ENCODE results near the gene MAN1A1. TPM values are rescaled to one million over a fixed set of nuclear protein-coding genes. Genes with fewer than 3 reads are reported as not detected.

MAN1A1 gene
- total and polyA plus RNA-seq, 2 of the 4 experiments (the other 2 are of a cell fraction), result 5.9 to 6.4 TPM

DNA sequence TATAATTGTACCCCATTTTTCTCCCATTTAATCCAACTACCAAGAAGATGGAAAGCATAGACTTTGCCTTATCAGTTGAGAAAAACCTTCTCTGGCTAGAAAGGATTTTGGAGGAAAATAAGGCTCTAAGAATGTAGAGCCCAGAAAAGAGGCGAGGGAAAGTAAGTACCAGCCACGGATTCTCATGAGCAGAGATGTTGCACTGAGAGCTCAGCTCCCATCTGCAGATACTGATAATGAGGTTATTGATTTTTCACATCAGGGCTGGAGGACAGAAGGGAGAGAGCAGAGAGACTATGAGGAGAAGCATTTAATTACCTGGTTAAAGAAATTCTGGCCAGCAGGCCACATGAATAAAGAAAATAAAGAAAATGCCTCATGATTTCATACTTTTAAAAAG is 166.7 kb downstream of the MAN1A1 start:
- H3K36me3 ChIP-seq (ENCODE audit: control insufficient read depth, insufficient read depth, low read length), result no peaks in the 10 kb centered on the region
- POLR2A ChIA-PET (ENCODE audit: unreplicated experiment), result no interaction called here
- no peak overlapping the region for H2BK15ac ChIP-seq (ENCODE audit: low read depth, low read length)
- no peaks in the 10 kb centered on the region for H3K27me3 ChIP-seq (ENCODE audit: control insufficient read depth, insufficient read depth, low read length)
- no peaks in the 10 kb centered on the region for H4K20me1 ChIP-seq (ENCODE audit: insufficient read depth, low read length)
- CTCF ChIA-PET, result no interaction called here
- H3K4ac ChIP-seq (ENCODE audit: low read depth, low read length), result no peak overlapping the region
- H4K8ac ChIP-seq (ENCODE audit: low read depth in 2 of 2, low read length in 2 of 2), result no peak overlapping the region
- intact Hi-C loops (cut with micrococcal nuclease), result no loop called here
- TF ChIP-seq, protein P1, sequence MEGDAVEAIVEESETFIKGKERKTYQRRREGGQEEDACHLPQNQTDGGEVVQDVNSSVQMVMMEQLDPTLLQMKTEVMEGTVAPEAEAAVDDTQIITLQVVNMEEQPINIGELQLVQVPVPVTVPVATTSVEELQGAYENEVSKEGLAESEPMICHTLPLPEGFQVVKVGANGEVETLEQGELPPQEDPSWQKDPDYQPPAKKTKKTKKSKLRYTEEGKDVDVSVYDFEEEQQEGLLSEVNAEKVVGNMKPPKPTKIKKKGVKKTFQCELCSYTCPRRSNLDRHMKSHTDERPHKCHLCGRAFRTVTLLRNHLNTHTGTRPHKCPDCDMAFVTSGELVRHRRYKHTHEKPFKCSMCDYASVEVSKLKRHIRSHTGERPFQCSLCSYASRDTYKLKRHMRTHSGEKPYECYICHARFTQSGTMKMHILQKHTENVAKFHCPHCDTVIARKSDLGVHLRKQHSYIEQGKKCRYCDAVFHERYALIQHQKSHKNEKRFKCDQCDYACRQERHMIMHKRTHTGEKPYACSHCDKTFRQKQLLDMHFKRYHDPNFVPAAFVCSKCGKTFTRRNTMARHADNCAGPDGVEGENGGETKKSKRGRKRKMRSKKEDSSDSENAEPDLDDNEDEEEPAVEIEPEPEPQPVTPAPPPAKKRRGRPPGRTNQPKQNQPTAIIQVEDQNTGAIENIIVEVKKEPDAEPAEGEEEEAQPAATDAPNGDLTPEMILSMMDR (conservative IDR thresholded peaks at IDR 0.05; ENCODE audit: low read depth, low read length), result no peak
- TF ChIP-seq RCOR1 (IDR thresholded peaks at IDR 0.05; ENCODE audit: insufficient replicate concordance, low read length) (no peak), MXI1 (IDR thresholded peaks at IDR 0.05; ENCODE audit: borderline replicate concordance, low read depth, low read length) (no peak), BHLHE40 (IDR thresholded peaks at IDR 0.05; ENCODE audit: low read depth, low read length) (no peak), CEBPB (IDR thresholded peaks at IDR 0.05; ENCODE audit: low read depth, low read length) (no peak)
- TF ChIP-seq, protein P2, sequence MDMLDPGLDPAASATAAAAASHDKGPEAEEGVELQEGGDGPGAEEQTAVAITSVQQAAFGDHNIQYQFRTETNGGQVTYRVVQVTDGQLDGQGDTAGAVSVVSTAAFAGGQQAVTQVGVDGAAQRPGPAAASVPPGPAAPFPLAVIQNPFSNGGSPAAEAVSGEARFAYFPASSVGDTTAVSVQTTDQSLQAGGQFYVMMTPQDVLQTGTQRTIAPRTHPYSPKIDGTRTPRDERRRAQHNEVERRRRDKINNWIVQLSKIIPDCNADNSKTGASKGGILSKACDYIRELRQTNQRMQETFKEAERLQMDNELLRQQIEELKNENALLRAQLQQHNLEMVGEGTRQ (IDR thresholded peaks at IDR 0.05; ENCODE audit: low read depth, low read length), result no peak
- H2AK9ac ChIP-seq (replicated peaks; ENCODE audit: low read depth, low read length, poor library complexity), result no peak overlapping the region
- in situ Hi-C loops (cut with MboI; ENCODE audit: low sequenced_read_pairs), result no loop called here
- H3K14ac ChIP-seq (replicated peaks; ENCODE audit: low read depth, low read length), result no peak overlapping the region
- no peak overlapping the region for H3K18ac ChIP-seq (ENCODE audit: low read depth, low read length)
- no peaks in the 10 kb centered on the region for H3K79me1 ChIP-seq (ENCODE audit: low read depth in 1 of 2, low read length in 2 of 2)
- ATAC-seq (ENCODE audit: low read depth) (no peak), DNase-seq (no peak)
- dilution Hi-C loops (cut with HindIII; ENCODE audit: low sequenced_read_pairs, unreplicated experiment), result no loop called here
- no peak overlapping the region for H3K27ac ChIP-seq (ENCODE audit: insufficient read depth, low read length)
- no peak overlapping the region for H4K5ac ChIP-seq (ENCODE audit: low read depth, low read length)
- no peak overlapping the region for H3K4me3 ChIP-seq (ENCODE audit: insufficient read depth, low read depth, low read length)
- H3K9ac ChIP-seq (ENCODE audit: low read depth, low read length), result no peak overlapping the region
- H3K23ac ChIP-seq (ENCODE audit: low read depth, low read length), result no peak overlapping the region
- H3K4me1 ChIP-seq (ENCODE audit: control insufficient read depth, insufficient read depth, low read length), result no peaks in the 10 kb centered on the region
- no peaks in the 10 kb centered on the region for H3K9me3 ChIP-seq (ENCODE audit: control insufficient read depth, insufficient read depth, low read length)
- no peak overlapping the region for H2BK120ac ChIP-seq (ENCODE audit: low read depth, low read length)
- WGBS, 2 experiments (ENCODE audit: extremely low coverage in 2 of 2, insufficient read length in 1 of 2), result no CpG with 5 or more reads among the region's 2 CpGs
- 0 out of 2 replicates have a peak, but pooled peaks cover 2% of the 10 kb centered on the region for H3K9me1 ChIP-seq (ENCODE audit: insufficient read depth, low read length)
- no peak overlapping the region for H2BK20ac ChIP-seq (ENCODE audit: low read depth, low read length)
- no peak overlapping the region for H2BK5ac ChIP-seq (ENCODE audit: low read depth, low read length, poor library complexity, severe bottlenecking)
- no peak overlapping the region for H2AK5ac ChIP-seq (ENCODE audit: low read depth, low read length)
- no peak overlapping the region for H3K56ac ChIP-seq (ENCODE audit: extremely low read depth, insufficient read depth, low read length)
- H4K91ac ChIP-seq (ENCODE audit: insufficient read depth, low read depth, low read length), result no peak overlapping the region
- BruUV-seq (replicated peaks), result no TSS peak
- no peak overlapping the region for H2AFZ ChIP-seq (replicated peaks; ENCODE audit: low read length, poor library complexity)
- H3K4me2 ChIP-seq (ENCODE audit: low read depth, low read length), result no peak overlapping the region
